GM12878 (cell line): ENCODE measurements around the gene AKAP11. TPM values are rescaled to one million over a fixed set of nuclear protein-coding genes. Genes with fewer than 3 reads are reported as not detected.

ENCODE experiments used
- ASH2L ChIP-seq: fragments of 300-600, 200-600 bp; sonication (generic); IDR thresholded peaks from 2 replicates; pipeline ENCODE4 v1.6.1; 2017; ENCODE audit warnings: low read depth, mild to moderate bottlenecking, borderline replicate concordance
- BMI1 ChIP-seq: fragments of 450-650 bp; IDR thresholded peaks from 2 replicates; pipeline ENCODE4 v1.6.1; 2016; ENCODE audit warnings: mild to moderate bottlenecking, moderate library complexity, borderline replicate concordance
- CBFB ChIP-seq: IDR thresholded peaks from 2 replicates; pipeline ENCODE4 v1.6.1; 2016; ENCODE audit warnings: antibody characterized with exemption, low read depth
- CEBPB ChIP-seq, 2 experiments: fragments of 150-350 bp in 1 of 2; IDR thresholded peaks; 2 replicates each; pipeline ENCODE4 v1.6.1; 2012 to 2014; ENCODE audit warnings: low read depth in 2 of 2, low read length in 2 of 2, borderline replicate concordance in 1 of 2, inconsistent platforms in 1 of 2
- ESRRA ChIP-seq: IDR thresholded peaks from 2 replicates; pipeline ENCODE4 v1.6.1; 2012; ENCODE audit warnings: mild to moderate bottlenecking, low read length, improper control_type of control experiment
- HDAC2 ChIP-seq: fragments of 200-600 bp; sonication (generic); IDR thresholded peaks from 2 replicates; pipeline ENCODE4 v1.6.1; 2017
- POLR2AphosphoS5 ChIP-seq: IDR thresholded peaks from 2 replicates; pipeline ENCODE4 v1.6.1; 2011; ENCODE audit warnings: mild to moderate bottlenecking, low read length, inconsistent platforms
- SIN3A ChIP-seq: IDR thresholded peaks from 2 replicates; pipeline ENCODE4 v1.6.1; 2012; ENCODE audit warnings: low read depth, low read length, improper control_type of control experiment
- SPI1 ChIP-seq: IDR thresholded peaks from 2 replicates; pipeline ENCODE4 v1.6.1; 2011; ENCODE audit warnings: low read depth, mild to moderate bottlenecking, low read length, moderate library complexity, borderline replicate concordance; ENCODE audit not compliant: insufficient read depth
- ZNF384 ChIP-seq: IDR thresholded peaks from 2 replicates; pipeline ENCODE4 v1.6.1; 2012; ENCODE audit warnings: low read depth, mild to moderate bottlenecking, low read length, improper control_type of control experiment, borderline replicate concordance
- ZNF592 ChIP-seq: fragments of 450-650 bp; IDR thresholded peaks from 2 replicates; pipeline ENCODE4 v1.6.1; 2017; ENCODE audit warnings: mild to moderate bottlenecking, moderate library complexity
- ZNF687 ChIP-seq: fragments of 450-650 bp; IDR thresholded peaks from 2 replicates; pipeline ENCODE4 v1.6.1; 2017; ENCODE audit warnings: mild to moderate bottlenecking, moderate library complexity
- polyA plus RNA-seq, 11 experiments: library from polyadenylated mRNA; depleted of rRNA in 4 of 11; unstranded in 6 of 11; stranded (reverse) in 5 of 11; fragments of >200 nt; fragmentation: Nextera tagmentation in 4 of 11; fragmentation: Illumina TruSeq in 1 of 11; extraction: Ambion mirVana in 4 of 11; extraction: Trizol in 1 of 11; gene quantifications; 1 replicate in 1 of 11; 2 replicates in 10 of 11; pipeline versions ENCODE4 v1.2.1 to v1.2.3, GENCODE V29; 2011 to 2016; ENCODE audit warnings: inconsistent platforms in 2 of 11, missing spikeins in 2 of 11, low read depth in 1 of 11
- total RNA-seq, 4 experiments: library from RNA; depleted of rRNA in 3 of 4; stranded (reverse); fragments of >200 nt in 3 of 4; fragmentation: Illumina TruSeq in 1 of 4; extraction: Trizol in 1 of 4; gene quantifications; 2 replicates each; pipeline versions ENCODE4 v1.2.1 to v1.2.3, GENCODE V29; 2013 to 2021
- TF ChIP-seq, protein P1 (sequence below): fragments of 450-650 bp; IDR thresholded peaks from 2 replicates; pipeline ENCODE4 v1.6.1; 2018; ENCODE audit warnings: borderline replicate concordance, mild to moderate bottlenecking; ENCODE audit not compliant: partially characterized antibody
- TF ChIP-seq, protein P2 (sequence below): IDR thresholded peaks from 2 replicates; pipeline ENCODE4 v1.6.1; 2011; ENCODE audit warnings: mild to moderate bottlenecking, low read depth, low read length, moderate library complexity; ENCODE audit not compliant: insufficient replicate concordance
- TF ChIP-seq, protein P3 (sequence below): IDR thresholded peaks from 2 replicates; pipeline ENCODE4 v1.6.1; 2012; ENCODE audit warnings: low read depth, low read length, improper control_type of control experiment

AKAP11 gene
- total and polyA plus RNA-seq, 10 of the 15 experiments (the other 5 are each of a cell fraction or from before 2014, with no cell fraction given): 4.8 to 36.8 (median 17.9) TPM

GRCh38 chr13:42271337-42272114 is 426 bp upstream of the AKAP11 start (continued):
- TF ChIP-seq, protein P1, sequence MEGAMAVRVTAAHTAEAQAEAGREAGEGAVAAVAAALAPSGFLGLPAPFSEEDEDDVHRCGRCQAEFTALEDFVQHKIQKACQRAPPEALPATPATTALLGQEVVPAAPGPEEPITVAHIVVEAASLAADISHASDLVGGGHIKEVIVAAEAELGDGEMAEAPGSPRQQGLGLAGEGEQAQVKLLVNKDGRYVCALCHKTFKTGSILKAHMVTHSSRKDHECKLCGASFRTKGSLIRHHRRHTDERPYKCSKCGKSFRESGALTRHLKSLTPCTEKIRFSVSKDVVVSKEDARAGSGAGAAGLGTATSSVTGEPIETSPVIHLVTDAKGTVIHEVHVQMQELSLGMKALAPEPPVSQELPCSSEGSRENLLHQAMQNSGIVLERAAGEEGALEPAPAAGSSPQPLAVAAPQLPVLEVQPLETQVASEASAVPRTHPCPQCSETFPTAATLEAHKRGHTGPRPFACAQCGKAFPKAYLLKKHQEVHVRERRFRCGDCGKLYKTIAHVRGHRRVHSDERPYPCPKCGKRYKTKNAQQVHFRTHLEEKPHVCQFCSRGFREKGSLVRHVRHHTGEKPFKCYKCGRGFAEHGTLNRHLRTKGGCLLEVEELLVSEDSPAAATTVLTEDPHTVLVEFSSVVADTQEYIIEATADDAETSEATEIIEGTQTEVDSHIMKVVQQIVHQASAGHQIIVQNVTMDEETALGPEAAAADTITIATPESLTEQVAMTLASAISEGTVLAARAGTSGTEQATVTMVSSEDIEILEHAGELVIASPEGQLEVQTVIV: peak; percentile 66
- TF ChIP-seq BMI1: peak; percentile 97
- TF ChIP-seq HDAC2: no peak
- TF ChIP-seq ZNF687: peak; percentile 42; the same call in 1 of the 2 replicates
- TF ChIP-seq CBFB: peak; percentile 97
- peak; percentile 78 for TF ChIP-seq ZNF384
- TF ChIP-seq CEBPB (IDR thresholded peaks at IDR 0.05; ENCODE audit: borderline replicate concordance in 1 of 2, low read depth in 2 of 2, low read length in 2 of 2): no peak
- TF ChIP-seq SIN3A: peak; percentile 96; the same call in 1 of the 2 replicates
- TF ChIP-seq POLR2AphosphoS5: peak; percentile 42; the same call in 1 of the 2 replicates
- no peak for TF ChIP-seq ESRRA
- TF ChIP-seq, protein P2, sequence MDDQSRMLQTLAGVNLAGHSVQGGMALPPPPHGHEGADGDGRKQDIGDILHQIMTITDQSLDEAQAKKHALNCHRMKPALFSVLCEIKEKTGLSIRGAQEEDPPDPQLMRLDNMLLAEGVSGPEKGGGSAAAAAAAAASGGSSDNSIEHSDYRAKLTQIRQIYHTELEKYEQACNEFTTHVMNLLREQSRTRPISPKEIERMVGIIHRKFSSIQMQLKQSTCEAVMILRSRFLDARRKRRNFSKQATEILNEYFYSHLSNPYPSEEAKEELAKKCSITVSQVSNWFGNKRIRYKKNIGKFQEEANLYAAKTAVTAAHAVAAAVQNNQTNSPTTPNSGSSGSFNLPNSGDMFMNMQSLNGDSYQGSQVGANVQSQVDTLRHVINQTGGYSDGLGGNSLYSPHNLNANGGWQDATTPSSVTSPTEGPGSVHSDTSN: no peak
- no peak for TF ChIP-seq ZNF592
- TF ChIP-seq ASH2L: no peak
- TF ChIP-seq, protein P3, sequence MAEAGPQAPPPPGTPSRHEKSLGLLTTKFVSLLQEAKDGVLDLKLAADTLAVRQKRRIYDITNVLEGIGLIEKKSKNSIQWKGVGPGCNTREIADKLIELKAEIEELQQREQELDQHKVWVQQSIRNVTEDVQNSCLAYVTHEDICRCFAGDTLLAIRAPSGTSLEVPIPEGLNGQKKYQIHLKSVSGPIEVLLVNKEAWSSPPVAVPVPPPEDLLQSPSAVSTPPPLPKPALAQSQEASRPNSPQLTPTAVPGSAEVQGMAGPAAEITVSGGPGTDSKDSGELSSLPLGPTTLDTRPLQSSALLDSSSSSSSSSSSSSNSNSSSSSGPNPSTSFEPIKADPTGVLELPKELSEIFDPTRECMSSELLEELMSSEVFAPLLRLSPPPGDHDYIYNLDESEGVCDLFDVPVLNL: peak; percentile 78
- peak; percentile 58 for TF ChIP-seq SPI1
